Left ventricle myocardium inferior (tissue), 1 donor: ENCODE measurements around the gene PLXNC1. TPM values are rescaled to one million over a fixed set of nuclear protein-coding genes. Genes with fewer than 3 reads are reported as not detected.

ENCODE experiments used
- DNase-seq: peaks from one replicate; pipeline ENCODE4 v3.0.0-alpha.2; 2020
- H3K27ac ChIP-seq: fragments of 200-600 bp; replicated peaks from 2 replicates; pipeline ENCODE4 v1.8.0; 2021
- H3K27me3 ChIP-seq: fragments of 200-600 bp; 2 replicates; pipeline ENCODE4 v1.8.0; 2021; ENCODE audit warnings: low read depth
- H3K36me3 ChIP-seq: fragments of 200-600 bp; 2 replicates; pipeline ENCODE4 v1.8.0; 2021
- H3K4me1 ChIP-seq: fragments of 200-600 bp; 2 replicates; pipeline ENCODE4 v1.8.0; 2021
- H3K4me3 ChIP-seq: fragments of 200-600 bp; 2 replicates; pipeline ENCODE4 v1.8.0; 2021; ENCODE audit warnings: mild to moderate bottlenecking, moderate library complexity
- H3K9me3 ChIP-seq: fragments of 200-600 bp; replicated peaks from 2 replicates; pipeline ENCODE4 v1.8.0; 2021
- CTCF ChIP-seq: fragments of 200-600 bp; IDR thresholded peaks from 2 replicates; pipeline ENCODE4 v1.8.0; 2021; ENCODE audit warnings: antibody characterized with exemption, mild to moderate bottlenecking, borderline replicate concordance
- intact Hi-C: fragments of 100-400 bp; cut with micrococcal nuclease; formaldehyde crosslinking; loops from one replicate; pipeline ENCODE4 v1.11.0; 2022
- total RNA-seq: library from RNA; stranded (reverse); fragmentation: NEBNext Ultra II Directional; extraction: Animal tissue kit (Norgen Biotek cat#: 25700); gene quantifications from one replicate; pipeline ENCODE4 v1.2.1, GENCODE V29; 2021
- donor health status: DM: no; HTN: yes; CAD: no; lungs with severe emphysema.

The PLXNC1 gene
- total RNA-seq, 1 donor from 2014 or later = 2.5 TPM

DNA sequence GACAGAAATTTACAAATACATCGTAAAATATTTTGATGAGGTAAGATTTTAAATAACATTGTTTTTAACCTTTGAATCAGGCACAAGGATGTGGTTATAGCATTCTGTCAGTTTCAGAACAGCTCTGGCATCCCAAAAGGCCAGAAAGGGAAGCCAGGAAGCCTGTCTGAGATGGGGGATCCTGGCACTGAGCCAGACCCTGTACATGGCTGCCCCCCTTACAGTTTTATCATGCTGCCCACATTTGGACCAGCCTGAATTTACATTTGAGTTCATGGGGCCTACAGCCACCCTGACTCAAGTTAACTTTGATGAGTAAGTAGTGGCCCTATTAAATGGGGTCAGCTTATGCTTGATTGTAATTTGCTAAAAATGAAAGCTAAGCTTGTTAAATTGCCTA, 155.6 kb downstream of the PLXNC1 start:
- Histone ChIP-seq H3K27ac (no peak overlapping the region), H3K27me3 (no peaks in the 10 kb centered on the region), H3K4me3 (no peak overlapping the region), H3K36me3 (peaks cover 56% of the 10 kb centered on the region), H3K9me3 (no peaks in the 10 kb centered on the region), H3K4me1 (peaks cover 14% of the 10 kb centered on the region)
- DNase-seq = no peak
- TF ChIP-seq CTCF = no peak
- intact Hi-C loops = no loop called here

DNA sequence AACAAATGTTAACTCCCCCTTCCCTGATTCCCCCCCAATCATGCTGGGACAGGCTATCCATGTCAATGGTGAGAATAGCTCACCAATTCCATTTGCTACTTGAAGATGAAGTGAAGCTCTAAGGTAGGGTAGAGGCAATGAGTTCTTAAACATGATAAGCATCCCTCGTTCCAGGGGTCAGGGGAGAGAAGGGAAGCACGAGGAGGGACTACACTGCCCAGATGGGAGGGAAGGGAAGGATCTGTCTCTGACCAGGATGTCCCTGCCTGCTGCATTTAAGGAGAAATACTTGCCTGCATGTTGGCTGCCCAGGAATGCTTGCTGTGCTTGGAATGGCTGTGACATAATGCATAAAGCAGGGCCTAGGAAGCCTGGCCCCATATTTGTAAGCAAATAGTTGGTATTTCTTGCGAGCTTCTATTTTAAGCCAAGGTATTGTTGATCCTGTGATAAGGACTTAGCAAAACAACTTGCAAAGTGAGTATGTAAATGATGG, 156.2 kb downstream of the PLXNC1 start:
- no peak for TF ChIP-seq CTCF
- DNase-seq = no peak
- Histone ChIP-seq H3K27me3 (no peaks in the 10 kb centered on the region), H3K4me3 (no peak overlapping the region), H3K36me3 (peaks cover 61% of the 10 kb centered on the region), H3K27ac (no peak overlapping the region), H3K9me3 (no peaks in the 10 kb centered on the region), H3K4me1 (peaks cover 8% of the 10 kb centered on the region)
- intact Hi-C loops = no loop called here

DNA sequence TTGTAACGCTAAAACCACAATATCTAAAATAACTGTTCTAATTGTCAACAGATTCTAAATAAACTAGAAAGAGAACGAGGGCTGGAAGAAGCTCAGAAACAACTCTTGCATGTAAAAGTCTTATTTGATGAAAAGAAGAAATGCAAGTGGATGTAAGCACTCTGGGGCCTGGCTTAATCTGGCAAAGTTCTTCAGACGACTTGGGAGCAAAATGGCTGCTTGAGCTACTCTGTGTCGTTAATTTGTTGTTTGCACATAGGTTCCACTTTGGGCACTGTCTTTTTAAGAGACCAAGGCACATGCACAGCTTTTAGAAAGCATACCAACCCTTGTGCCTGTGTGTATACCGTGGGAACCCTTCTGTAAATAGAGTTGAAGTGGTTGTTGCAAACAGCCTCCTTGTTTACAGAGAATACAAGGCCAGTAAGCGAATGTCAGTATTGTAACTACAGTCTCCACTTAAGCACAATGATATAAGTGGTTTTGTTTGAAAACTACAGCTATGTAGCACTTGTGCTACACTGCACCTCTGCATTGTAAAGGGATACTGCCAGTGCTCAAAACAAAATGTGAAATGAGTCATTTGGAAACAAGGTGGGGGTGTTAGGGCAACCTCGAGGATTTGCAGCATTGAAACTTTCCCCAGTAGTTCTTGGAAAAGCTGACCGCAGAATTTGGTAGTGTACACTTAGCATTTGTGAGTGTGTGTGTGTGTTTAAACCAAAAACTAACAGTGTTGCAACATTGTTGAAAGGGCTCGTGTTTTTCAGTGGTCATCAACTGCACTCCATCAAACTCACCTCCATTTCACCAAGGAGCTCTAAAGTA, 157.0 kb downstream of the PLXNC1 start:
- TF ChIP-seq CTCF = no peak
- Histone ChIP-seq H3K36me3 (peaks cover 64% of the 10 kb centered on the region), H3K4me1 (peaks cover 7% of the 10 kb centered on the region), H3K4me3 (no peak overlapping the region), H3K27ac (no peak overlapping the region), H3K9me3 (no peaks in the 10 kb centered on the region), H3K27me3 (no peaks in the 10 kb centered on the region)
- intact Hi-C loops = no loop called here
- DNase-seq = no peak

DNA sequence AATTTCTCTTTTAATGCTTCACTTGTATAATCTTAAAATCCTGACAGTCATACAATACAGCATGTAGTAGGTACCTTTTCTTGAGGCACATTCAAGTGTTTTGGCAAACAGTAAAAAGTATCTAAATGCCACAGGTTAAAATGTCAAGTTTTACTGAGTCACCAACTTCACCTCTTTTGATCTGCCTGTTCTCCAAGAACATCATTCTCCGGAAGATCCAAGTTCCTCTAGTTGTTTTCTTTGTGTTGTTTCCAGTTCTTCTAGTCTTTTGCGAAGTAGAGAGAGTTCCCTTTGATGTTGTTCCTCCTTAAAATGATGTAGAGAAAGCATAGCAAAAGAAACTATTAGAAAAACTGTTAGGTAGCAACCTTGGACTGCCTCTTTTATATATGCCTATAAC, 160.2 kb downstream of the PLXNC1 start:
- intact Hi-C loops = no loop called here
- no peak for DNase-seq
- peaks cover 7% of the 10 kb centered on the region for H3K4me1 ChIP-seq
- H3K4me3 ChIP-seq = no peak overlapping the region
- no peaks in the 10 kb centered on the region for H3K9me3 ChIP-seq
- peaks cover 66% of the 10 kb centered on the region for H3K36me3 ChIP-seq
- no peaks in the 10 kb centered on the region for H3K27me3 ChIP-seq
- H3K27ac ChIP-seq = no peak overlapping the region
- TF ChIP-seq CTCF = no peak

DNA sequence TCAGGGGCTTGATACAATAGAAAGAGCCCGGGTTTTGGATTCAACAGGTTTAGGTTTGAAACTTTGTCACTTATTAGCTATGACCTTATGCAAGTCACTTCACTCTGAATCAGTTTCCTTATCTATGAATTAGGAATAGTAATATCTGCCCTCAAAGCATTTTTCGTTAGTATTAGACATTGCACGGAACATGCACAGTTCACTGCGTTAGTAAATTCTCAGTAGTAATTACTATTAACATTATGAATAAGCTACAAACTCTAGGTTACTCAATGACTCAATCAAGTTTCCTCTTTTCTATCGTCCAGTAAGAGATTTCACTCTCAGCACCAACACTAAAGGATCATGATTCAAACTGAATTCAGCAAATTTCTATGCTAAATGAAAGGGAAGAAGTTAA, 161.0 kb downstream of the PLXNC1 start:
- no peaks in the 10 kb centered on the region for H3K27me3 ChIP-seq
- DNase-seq = no peak
- peaks cover 7% of the 10 kb centered on the region for H3K4me1 ChIP-seq
- TF ChIP-seq CTCF = no peak
- no peak overlapping the region for H3K4me3 ChIP-seq
- no peak overlapping the region for H3K27ac ChIP-seq
- H3K36me3 ChIP-seq = peaks cover 66% of the 10 kb centered on the region
- H3K9me3 ChIP-seq = peaks cover 5% of the 10 kb centered on the region
- intact Hi-C loops = no loop called here
